Right cardiac atrium (tissue), 5 donors: ENCODE measurements around the gene CHRNG. TPM values are rescaled to one million over a fixed set of nuclear protein-coding genes. Genes with fewer than 3 reads are reported as not detected.
"Not testable (repeated sequence)": the region's sequence is repeated elsewhere in the genome, so short reads cannot be mapped to it uniquely, and the experiment has no call there.

Experiments used
- ATAC-seq, 2 donors: fragments of 200-7000 bp; cut with Tn5 transposase; one replicate each; pipeline versions ENCODE4 v1.8.0 to v1.9.1; 2020; ENCODE audit warnings: moderate library complexity in 2 of 2, mild to moderate bottlenecking in 1 of 2
- DNase-seq, 3 donors: peaks; one replicate each; pipeline ENCODE4 v3.0.0-alpha.2; 2020
- H3K27ac ChIP-seq: one replicate; pipeline ENCODE4 v1.5.1; 2013; ENCODE audit warnings: mild to moderate bottlenecking, low read length, control low read depth, moderate library complexity
- H3K27me3 ChIP-seq: one replicate; pipeline ENCODE4 v1.6.1; 2013; ENCODE audit not compliant: control insufficient read depth, insufficient read depth
- H3K4me1 ChIP-seq: one replicate; pipeline ENCODE4 v1.6.1; 2013; ENCODE audit warnings: low read length; ENCODE audit not compliant: control insufficient read depth, insufficient read depth
- H3K4me3 ChIP-seq: one replicate; pipeline ENCODE4 v1.5.1; 2013; ENCODE audit warnings: low read length, control low read depth
- H3K9me3 ChIP-seq: one replicate; pipeline ENCODE4 v1.6.1; 2013; ENCODE audit warnings: low read length; ENCODE audit not compliant: control insufficient read depth
- WGBS: extraction: QIAGEN DNeasy Blood & Tissue Kit; methylation state at CpG from one replicate; pipeline ENCODE4 v1.1.7; 2013; 5-methylcytosine and 5-hydroxymethylcytosine counted together
- intact Hi-C, 4 donors: fragments of 100-400 bp; cut with DNase I; formaldehyde crosslinking; loops; one replicate each; pipeline versions ENCODE4 v1.11.0 to v1.14.0; 2022 to 2023
- polyA plus RNA-seq: library from polyadenylated mRNA; stranded (reverse); fragments of 200-250 nt; gene quantifications from one replicate; pipeline ENCODE4 v1.2.3, GENCODE V29; 2013
- total RNA-seq, 4 donors: library from RNA; stranded (reverse); fragmentation: NEBNext Ultra II Directional; extraction: Animal tissue kit (Norgen Biotek cat#: 25700); gene quantifications; one replicate each; pipeline ENCODE4 v1.2.1, GENCODE V29; 2021
- donor health status: healthy with polysubstance abuse.
- donor health status: DM: no; HTN: yes; CAD: no.
- donor health status: DM: no; HTN: no; CAD: no.
- donor health status: DM: no; HTN: yes; CAD: no; lungs with severe emphysema.
- donor health status: DM: yes; HTN: yes; CAD: no.

Gene CHRNG
- total and polyA plus RNA-seq, 5 donors = not detected

GRCh38 chr2:232570481-232570880 lies 31.0 kb downstream of the CHRNG start:
- H3K4me3 ChIP-seq, H3K4me1 ChIP-seq, H3K9me3 ChIP-seq, DNase-seq, intact Hi-C loops, H3K27me3 ChIP-seq, H3K27ac ChIP-seq, ATAC-seq: not testable (repeated sequence)
- WGBS = 94% methylated on average over 6 of the region's 6 CpGs

- Histone ChIP-seq H3K4me3 (no peak overlapping the region), H3K9me3 (no peaks in the 10 kb centered on the region), H3K4me1 (no peaks in the 10 kb centered on the region), H3K27me3 (no peaks in the 10 kb centered on the region), H3K27ac (no peak overlapping the region)
- DNase-seq (no peak), ATAC-seq (no peak)
- WGBS = 66% methylated on average over 7 of the region's 7 CpGs
- intact Hi-C loops = no loop called here
These were observed 31.6 kb downstream of the CHRNG start for GRCh38 chr2:232571026-232571474.

GRCh38 chr2:232573042-232573441 lies 33.5 kb downstream of the CHRNG start:
- no peaks in the 10 kb centered on the region for H3K9me3 ChIP-seq
- H3K27me3 ChIP-seq = no peaks in the 10 kb centered on the region
- DNase-seq (no peak), ATAC-seq (no peak)
- intact Hi-C loops = no loop called here
- H3K4me3 ChIP-seq = no peak overlapping the region
- H3K27ac ChIP-seq = no peak overlapping the region
- H3K4me1 ChIP-seq = no peaks in the 10 kb centered on the region

GRCh38 chr2:232573771-232574435 lies 34.4 kb downstream of the CHRNG start:
- Histone ChIP-seq H3K27ac (no peak overlapping the region), H3K27me3 (no peaks in the 10 kb centered on the region), H3K9me3 (no peaks in the 10 kb centered on the region), H3K4me3 (no peak overlapping the region), H3K4me1 (no peaks in the 10 kb centered on the region)
- DNase-seq (no peak), ATAC-seq (no peak)
- 95% methylated on average over 8 of the region's 8 CpGs for WGBS
- intact Hi-C loops = no loop called here

- Histone ChIP-seq H3K4me3 (no peak overlapping the region), H3K4me1 (no peaks in the 10 kb centered on the region), H3K9me3 (no peaks in the 10 kb centered on the region), H3K27me3 (no peaks in the 10 kb centered on the region), H3K27ac (no peak overlapping the region)
- 95% methylated on average over 5 of the region's 5 CpGs for WGBS
- DNase-seq (no peak), ATAC-seq (no peak)
- intact Hi-C loops = no loop called here
These were observed 35.3 kb downstream of the CHRNG start for GRCh38 chr2:232574674-232575403.

- Histone ChIP-seq H3K27me3 (no peaks in the 10 kb centered on the region), H3K9me3 (no peaks in the 10 kb centered on the region), H3K4me1 (no peaks in the 10 kb centered on the region), H3K4me3 (no peak overlapping the region), H3K27ac (no peak overlapping the region)
- ATAC-seq (no peak), DNase-seq (no peak)
- intact Hi-C loops = no loop called here
- WGBS = 97% methylated on average over 1 of the region's 1 CpG
These were observed 35.9 kb downstream of the CHRNG start for GRCh38 chr2:232575404-232575746.

GRCh38 chr2:232576995-232577394 lies 37.5 kb downstream of the CHRNG start:
- H3K27me3 ChIP-seq = no peaks in the 10 kb centered on the region
- no peak for ATAC-seq
- no peaks in the 10 kb centered on the region for H3K9me3 ChIP-seq
- H3K4me3 ChIP-seq = no peak overlapping the region
- no peak for DNase-seq
- intact Hi-C loops = no loop called here
- WGBS = 92% methylated on average over 2 of the region's 2 CpGs
- H3K4me1 ChIP-seq = no peaks in the 10 kb centered on the region
- H3K27ac ChIP-seq = no peak overlapping the region

GRCh38 chr2:232577841-232578240 lies 38.3 kb downstream of the CHRNG start:
- Histone ChIP-seq H3K4me3 (no peak overlapping the region), H3K4me1 (no peaks in the 10 kb centered on the region), H3K27me3 (no peaks in the 10 kb centered on the region), H3K9me3 (no peaks in the 10 kb centered on the region), H3K27ac (no peak overlapping the region)
- ATAC-seq = peak; percentile 23 to 61
- 75% methylated on average over 2 of the region's 2 CpGs for WGBS
- no peak for DNase-seq
- intact Hi-C loops = no loop called here

- no peaks in the 10 kb centered on the region for H3K4me1 ChIP-seq
- no peak for ATAC-seq
- no peak for DNase-seq
- no peaks in the 10 kb centered on the region for H3K9me3 ChIP-seq
- no peak overlapping the region for H3K27ac ChIP-seq
- intact Hi-C loops = no loop called here
- H3K27me3 ChIP-seq = no peaks in the 10 kb centered on the region
- WGBS = 91% methylated on average over 2 of the region's 2 CpGs
- no peak overlapping the region for H3K4me3 ChIP-seq
These were observed 39.1 kb downstream of the CHRNG start for GRCh38 chr2:232578626-232579025.

GRCh38 chr2:232580648-232580981 lies 41.1 kb downstream of the CHRNG start:
- H3K27me3 ChIP-seq = no peaks in the 10 kb centered on the region
- H3K4me3 ChIP-seq = no peak overlapping the region
- intact Hi-C loops = no loop called here
- DNase-seq (no peak), ATAC-seq (no peak)
- H3K9me3 ChIP-seq = no peaks in the 10 kb centered on the region
- no peaks in the 10 kb centered on the region for H3K4me1 ChIP-seq
- 96% methylated on average over 6 of the region's 6 CpGs for WGBS
- no peak overlapping the region for H3K27ac ChIP-seq

GRCh38 chr2:232581725-232582124 lies 42.2 kb downstream of the CHRNG start:
- no peaks in the 10 kb centered on the region for H3K27me3 ChIP-seq
- no peaks in the 10 kb centered on the region for H3K9me3 ChIP-seq
- H3K4me3 ChIP-seq = no peak overlapping the region
- ATAC-seq (no peak), DNase-seq (no peak)
- no peaks in the 10 kb centered on the region for H3K4me1 ChIP-seq
- no peak overlapping the region for H3K27ac ChIP-seq
- intact Hi-C loops = no loop called here

GRCh38 chr2:232584238-232584637 lies 44.7 kb downstream of the CHRNG start:
- Histone ChIP-seq H3K4me3 (no peak overlapping the region), H3K9me3 (no peaks in the 10 kb centered on the region), H3K27ac (no peak overlapping the region), H3K27me3 (no peaks in the 10 kb centered on the region), H3K4me1 (peaks cover 2% of the 10 kb centered on the region)
- intact Hi-C loops = no loop called here
- DNase-seq (no peak), ATAC-seq (no peak)
- whole genome bisulfite sequencing = 67% methylated on average over 6 of the region's 6 CpGs
